HG03442 (cell line): ENCODE measurements around the gene ADGRA3.
A peak's percentile ranks its signal among the peaks of the same experiment; 100 is the strongest.

Experiments used
- ATAC-seq: cut with Tn5 transposase; IDR thresholded peaks from one replicate; pipeline ENCODE4 v1.9.1; 2021; ENCODE audit warnings: mild to moderate bottlenecking, moderate library complexity; ENCODE audit not compliant: unreplicated experiment

Gene ADGRA3

GRCh38 chr4:22515888-22516541, at the start of gene ADGRA3:
TSS of gene ADGRA3 (minus strand) at chr4:22516066. CDS start at chr4:22515784, 282 bp downstream.
- ATAC-seq: peak; percentile 67

- ATAC-seq: no peak
These were observed 40.6 kb upstream of the ADGRA3 start for GRCh38 chr4:22556495-22556894.

GRCh38 chr4:22554670-22555069, 38.8 kb upstream of the ADGRA3 start:
- ATAC-seq: no peak

- ATAC-seq: no peak
These were observed 37.7 kb upstream of the ADGRA3 start for GRCh38 chr4:22553560-22553959.

GRCh38 chr4:22552812-22553211, 36.9 kb upstream of the ADGRA3 start:
- ATAC-seq: no peak

- ATAC-seq: no peak
These were observed 35.7 kb upstream of the ADGRA3 start for GRCh38 chr4:22551550-22551949.

GRCh38 chr4:22546299-22546698, 30.4 kb upstream of the ADGRA3 start:
- ATAC-seq: no peak

- ATAC-seq: no peak
These were observed 23.4 kb upstream of the ADGRA3 start for GRCh38 chr4:22539251-22539650.

- ATAC-seq: no peak
These were observed 22.0 kb upstream of the ADGRA3 start for GRCh38 chr4:22537864-22538263.

GRCh38 chr4:22534374-22534773, 18.5 kb upstream of the ADGRA3 start:
- no peak for ATAC-seq

- ATAC-seq: no peak
These were observed 17.0 kb upstream of the ADGRA3 start for GRCh38 chr4:22532896-22533295.

GRCh38 chr4:22532117-22532516, 16.3 kb upstream of the ADGRA3 start:
- no peak for ATAC-seq

- no peak for ATAC-seq
These were observed 15.6 kb upstream of the ADGRA3 start for GRCh38 chr4:22531311-22532019.

- no peak for ATAC-seq
These were observed 9.0 kb upstream of the ADGRA3 start for GRCh38 chr4:22524895-22525294.

- ATAC-seq: no peak
These were observed 7.0 kb upstream of the ADGRA3 start for GRCh38 chr4:22522706-22523501.

GRCh38 chr4:22522206-22522605, 6.3 kb upstream of the ADGRA3 start:
- no peak for ATAC-seq

- ATAC-seq: no peak
These were observed 5.4 kb upstream of the ADGRA3 start for GRCh38 chr4:22521240-22521639.

- peak; percentile 39 for ATAC-seq
These were observed 550 bp downstream of the ADGRA3 start for GRCh38 chr4:22515145-22515887.

- ATAC-seq: no peak
These were observed 1.4 kb downstream of the ADGRA3 start for GRCh38 chr4:22514481-22514880.

- no peak for ATAC-seq
These were observed 1.9 kb downstream of the ADGRA3 start for GRCh38 chr4:22514001-22514400.

- no peak for ATAC-seq
These were observed 3.6 kb downstream of the ADGRA3 start for GRCh38 chr4:22512306-22512705.
